Stimulated activated effector memory CD8-positive, alpha-beta T cell treated with anti-CD3 and anti-CD28 coated beads, Interleukin-12 subunit alpha, Interleukin-12 subunit beta, amount 100 ng/mL, for 72 hours (primary cell): ENCODE data around the gene TPP2.

Source experiments
- ATAC-seq: fragments of 150-1000 bp; cut with Tn5 transposase; 2 replicates; pipeline ENCODE4 v1.10.0; 2021
- DNase-seq, 2 donors: peaks; one replicate each; pipeline ENCODE4 v3.0.0; 2021 to 2022; ENCODE audit warnings: low spot score in 2 of 2
- H3K27ac Mint-ChIP-seq: one replicate; pipeline ENCODE4 v1.8.0; 2022; ENCODE audit warnings: mild to moderate bottlenecking, mixed read lengths
- H3K36me3 Mint-ChIP-seq: one replicate; pipeline ENCODE4 v1.8.0; 2022; ENCODE audit warnings: mild to moderate bottlenecking, mixed read lengths
- H3K4me1 Mint-ChIP-seq: one replicate; pipeline ENCODE4 v1.8.0; 2022; ENCODE audit warnings: mixed read lengths
- H3K4me3 Mint-ChIP-seq: one replicate; pipeline ENCODE4 v1.8.0; 2022; ENCODE audit warnings: mild to moderate bottlenecking, mixed read lengths
- H3K9me3 Mint-ChIP-seq: one replicate; pipeline ENCODE4 v1.8.0; 2022; ENCODE audit warnings: mixed read lengths

TPP2 gene

GRCh38 chr13:102584434-102584833, 12.4 kb upstream of the TPP2 start:
- ATAC-seq: no peak
- no peak overlapping the region for H3K27ac Mint-ChIP-seq

GRCh38 chr13:102586615-102587014, 10.2 kb upstream of the TPP2 start:
- H3K27ac Mint-ChIP-seq: no peak overlapping the region
- ATAC-seq (no peak), DNase-seq (no peak)
- no peak overlapping the region for H3K4me3 Mint-ChIP-seq
- H3K36me3 Mint-ChIP-seq: no peaks in the 10 kb centered on the region
- H3K9me3 Mint-ChIP-seq: no peaks in the 10 kb centered on the region
- H3K4me1 Mint-ChIP-seq: peaks cover 12% of the 10 kb centered on the region

More at GRCh38 chr13:102584434-102584833, 12.4 kb upstream of the TPP2 start:
- H3K4me3 Mint-ChIP-seq: no peak overlapping the region
- peaks cover 9% of the 10 kb centered on the region for H3K4me1 Mint-ChIP-seq
- no peaks in the 10 kb centered on the region for H3K36me3 Mint-ChIP-seq
- DNase-seq: no peak
- H3K9me3 Mint-ChIP-seq: no peaks in the 10 kb centered on the region

GRCh38 chr13:102587916-102588315, 8.9 kb upstream of the TPP2 start:
- H3K9me3 Mint-ChIP-seq: no peaks in the 10 kb centered on the region
- H3K36me3 Mint-ChIP-seq: no peaks in the 10 kb centered on the region
- H3K4me3 Mint-ChIP-seq: no peak overlapping the region
- H3K27ac Mint-ChIP-seq: no peak overlapping the region
- peaks cover 10% of the 10 kb centered on the region for H3K4me1 Mint-ChIP-seq
- DNase-seq (no peak), ATAC-seq (no peak)

- no peaks in the 10 kb centered on the region for H3K9me3 Mint-ChIP-seq
- no peak overlapping the region for H3K4me3 Mint-ChIP-seq
- no peaks in the 10 kb centered on the region for H3K36me3 Mint-ChIP-seq
- ATAC-seq (no peak), DNase-seq (no peak)
- H3K4me1 Mint-ChIP-seq: peaks cover 10% of the 10 kb centered on the region
- H3K27ac Mint-ChIP-seq: no peak overlapping the region
Measured at GRCh38 chr13:102589301-102589822, 7.4 kb upstream of the TPP2 start.

GRCh38 chr13:102591988-102592781, 4.6 kb upstream of the TPP2 start:
- peak; percentile 38 for ATAC-seq
- peak overlapping the region; percentile 89 for H3K27ac Mint-ChIP-seq
- H3K4me1 Mint-ChIP-seq: peaks cover 24% of the 10 kb centered on the region
- H3K9me3 Mint-ChIP-seq: no peaks in the 10 kb centered on the region
- peak; percentile 59 to 88 for DNase-seq
- peak overlapping the region; percentile 89 for H3K4me3 Mint-ChIP-seq
- H3K36me3 Mint-ChIP-seq: peaks cover 10% of the 10 kb centered on the region

- Mint-ChIP-seq H3K27ac (no peak overlapping the region), H3K9me3 (no peaks in the 10 kb centered on the region), H3K4me3 (no peak overlapping the region), H3K4me1 (peaks cover 31% of the 10 kb centered on the region), H3K36me3 (peaks cover 22% of the 10 kb centered on the region)
- DNase-seq: no peak
- ATAC-seq: no peak
Measured at GRCh38 chr13:102593466-102593865, 3.3 kb upstream of the TPP2 start.

GRCh38 chr13:102597029-102597961, 509 bp downstream of the TPP2 start:
- peaks cover 55% of the 10 kb centered on the region for H3K36me3 Mint-ChIP-seq
- DNase-seq: no peak
- ATAC-seq: peak; percentile 2
- peak overlapping the region; percentile 98 for H3K4me3 Mint-ChIP-seq
- peaks cover 54% of the 10 kb centered on the region for H3K4me1 Mint-ChIP-seq
- peak overlapping the region; percentile 100 for H3K27ac Mint-ChIP-seq
- H3K9me3 Mint-ChIP-seq: no peaks in the 10 kb centered on the region

GRCh38 chr13:102598061-102598460, 1.3 kb downstream of the TPP2 start:
- peaks cover 63% of the 10 kb centered on the region for H3K36me3 Mint-ChIP-seq
- peak overlapping the region; percentile 100 for H3K27ac Mint-ChIP-seq
- peaks cover 62% of the 10 kb centered on the region for H3K4me1 Mint-ChIP-seq
- no peak for ATAC-seq
- H3K4me3 Mint-ChIP-seq: peak overlapping the region; percentile 98
- no peak for DNase-seq
- no peaks in the 10 kb centered on the region for H3K9me3 Mint-ChIP-seq

GRCh38 chr13:102599426-102600012, 2.7 kb downstream of the TPP2 start:
- ATAC-seq: no peak
- peaks cover 76% of the 10 kb centered on the region for H3K4me1 Mint-ChIP-seq
- H3K9me3 Mint-ChIP-seq: no peaks in the 10 kb centered on the region
- peaks cover 78% of the 10 kb centered on the region for H3K36me3 Mint-ChIP-seq
- no peak for DNase-seq
- peak overlapping the region; percentile 98 for H3K4me3 Mint-ChIP-seq
- peak overlapping the region; percentile 21 for H3K27ac Mint-ChIP-seq

GRCh38 chr13:102606537-102607309, 9.9 kb downstream of the TPP2 start:
- Mint-ChIP-seq H3K36me3 (peaks cover 99% of the 10 kb centered on the region), H3K4me3 (no peak overlapping the region), H3K27ac (peak overlapping the region; percentile 20), H3K9me3 (no peaks in the 10 kb centered on the region), H3K4me1 (peaks cover 59% of the 10 kb centered on the region)
- no peak for DNase-seq
- ATAC-seq: no peak

- H3K9me3 Mint-ChIP-seq: no peaks in the 10 kb centered on the region
- ATAC-seq: peak; percentile 83
- DNase-seq: no peak
- H3K36me3 Mint-ChIP-seq: peaks cover 95% of the 10 kb centered on the region
- peak overlapping the region; percentile 86 for H3K27ac Mint-ChIP-seq
- H3K4me1 Mint-ChIP-seq: peaks cover 48% of the 10 kb centered on the region
- no peak overlapping the region for H3K4me3 Mint-ChIP-seq
Measured at GRCh38 chr13:102608974-102609373, 12.2 kb downstream of the TPP2 start.

- no peak overlapping the region for H3K4me3 Mint-ChIP-seq
- peak overlapping the region; percentile 86 for H3K27ac Mint-ChIP-seq
- peaks cover 43% of the 10 kb centered on the region for H3K4me1 Mint-ChIP-seq
- ATAC-seq (peak; percentile 66), DNase-seq (no peak)
- no peaks in the 10 kb centered on the region for H3K9me3 Mint-ChIP-seq
- peaks cover 95% of the 10 kb centered on the region for H3K36me3 Mint-ChIP-seq
Measured at GRCh38 chr13:102609696-102610095, 12.9 kb downstream of the TPP2 start.

GRCh38 chr13:102610296-102610895, 13.6 kb downstream of the TPP2 start:
- Mint-ChIP-seq H3K4me1 (peaks cover 43% of the 10 kb centered on the region), H3K9me3 (no peaks in the 10 kb centered on the region), H3K4me3 (no peak overlapping the region), H3K36me3 (peaks cover 95% of the 10 kb centered on the region), H3K27ac (peak overlapping the region; percentile 86)
- no peak for ATAC-seq
- no peak for DNase-seq

GRCh38 chr13:102617697-102618350, 21.0 kb downstream of the TPP2 start:
- peaks cover 100% of the 10 kb centered on the region for H3K36me3 Mint-ChIP-seq

More at GRCh38 chr13:102617697-102618350, 21.0 kb downstream of the TPP2 start:
- peak overlapping the region; percentile 14 for H3K27ac Mint-ChIP-seq
- DNase-seq (no peak), ATAC-seq (no peak)
- peaks cover 16% of the 10 kb centered on the region for H3K4me1 Mint-ChIP-seq
- no peaks in the 10 kb centered on the region for H3K9me3 Mint-ChIP-seq
- no peak overlapping the region for H3K4me3 Mint-ChIP-seq
